ENCODE data around the gene CDS2. TPM values are rescaled to one million over a fixed set of nuclear protein-coding genes. Genes with fewer than 3 reads are reported as not detected.

Gene CDS2
- total RNA-seq, 4 donors from 2014 or later = 26.9 to 60.1 (median 30.3) TPM

- no peak overlapping the region for H3K27ac ChIP-seq
- no peak overlapping the region for H3K4me3 ChIP-seq
- in situ Hi-C loops (cut with MboI; ENCODE audit: low pct_ligation_motif_present in 1 of 4, low pct_unique_long_range_greater_than_20kb in 1 of 4, low sequenced_read_pairs in 3 of 4) = no loop called here
- H3K9me3 ChIP-seq = no peaks in the 10 kb centered on the region
- H3K36me3 ChIP-seq = no peaks in the 10 kb centered on the region
- TF ChIP-seq POLR2A (IDR thresholded peaks at IDR 0.05) = no peak
- TF ChIP-seq EP300 (IDR thresholded peaks at IDR 0.05; ENCODE audit: low read depth) = no peak
- no peak for TF ChIP-seq POLR2AphosphoS5 (IDR thresholded peaks at IDR 0.05)
- TF ChIP-seq, protein P1, sequence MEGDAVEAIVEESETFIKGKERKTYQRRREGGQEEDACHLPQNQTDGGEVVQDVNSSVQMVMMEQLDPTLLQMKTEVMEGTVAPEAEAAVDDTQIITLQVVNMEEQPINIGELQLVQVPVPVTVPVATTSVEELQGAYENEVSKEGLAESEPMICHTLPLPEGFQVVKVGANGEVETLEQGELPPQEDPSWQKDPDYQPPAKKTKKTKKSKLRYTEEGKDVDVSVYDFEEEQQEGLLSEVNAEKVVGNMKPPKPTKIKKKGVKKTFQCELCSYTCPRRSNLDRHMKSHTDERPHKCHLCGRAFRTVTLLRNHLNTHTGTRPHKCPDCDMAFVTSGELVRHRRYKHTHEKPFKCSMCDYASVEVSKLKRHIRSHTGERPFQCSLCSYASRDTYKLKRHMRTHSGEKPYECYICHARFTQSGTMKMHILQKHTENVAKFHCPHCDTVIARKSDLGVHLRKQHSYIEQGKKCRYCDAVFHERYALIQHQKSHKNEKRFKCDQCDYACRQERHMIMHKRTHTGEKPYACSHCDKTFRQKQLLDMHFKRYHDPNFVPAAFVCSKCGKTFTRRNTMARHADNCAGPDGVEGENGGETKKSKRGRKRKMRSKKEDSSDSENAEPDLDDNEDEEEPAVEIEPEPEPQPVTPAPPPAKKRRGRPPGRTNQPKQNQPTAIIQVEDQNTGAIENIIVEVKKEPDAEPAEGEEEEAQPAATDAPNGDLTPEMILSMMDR (IDR thresholded peaks at IDR 0.05) = no peak
- intact Hi-C loops (cut with DNase I; ENCODE audit: low total_unique reads) = no loop called here
- no peaks in the 10 kb centered on the region for H3K27me3 ChIP-seq
- no peak for DNase-seq
- H3K4me1 ChIP-seq = peaks cover 15 to 57% (median 30%) of the 10 kb centered on the region in 4 donors
Observed at GRCh38 chr20:5140195-5140594, 13.4 kb downstream of the CDS2 start.

GRCh38 chr20:5141615-5142014 is 14.8 kb downstream of the CDS2 start:
- no peaks in the 10 kb centered on the region for H3K9me3 ChIP-seq
- no peaks in the 10 kb centered on the region for H3K36me3 ChIP-seq
- no peaks in the 10 kb centered on the region for H3K27me3 ChIP-seq
- peaks cover 10 to 56% (median 31%) of the 10 kb centered on the region in 4 donors for H3K4me1 ChIP-seq
- no peak for DNase-seq
- in situ Hi-C loops (cut with MboI; ENCODE audit: low pct_ligation_motif_present in 1 of 4, low pct_unique_long_range_greater_than_20kb in 1 of 4, low sequenced_read_pairs in 3 of 4) = no loop called here
- 60 to 83% methylated on average over 2 of the region's 2 CpGs for WGBS, 2 donors (ENCODE audit: low coverage in 1 of 2)
- H3K27ac ChIP-seq = no peak overlapping the region
- TF ChIP-seq EP300 (IDR thresholded peaks at IDR 0.05; ENCODE audit: low read depth) (no peak), POLR2AphosphoS5 (IDR thresholded peaks at IDR 0.05) (no peak), POLR2A (IDR thresholded peaks at IDR 0.05) (no peak)
- TF ChIP-seq, protein P1 (IDR thresholded peaks at IDR 0.05) = no peak
- intact Hi-C loops (cut with DNase I; ENCODE audit: low total_unique reads) = no loop called here
- H3K4me3 ChIP-seq = no peak overlapping the region

DNA sequence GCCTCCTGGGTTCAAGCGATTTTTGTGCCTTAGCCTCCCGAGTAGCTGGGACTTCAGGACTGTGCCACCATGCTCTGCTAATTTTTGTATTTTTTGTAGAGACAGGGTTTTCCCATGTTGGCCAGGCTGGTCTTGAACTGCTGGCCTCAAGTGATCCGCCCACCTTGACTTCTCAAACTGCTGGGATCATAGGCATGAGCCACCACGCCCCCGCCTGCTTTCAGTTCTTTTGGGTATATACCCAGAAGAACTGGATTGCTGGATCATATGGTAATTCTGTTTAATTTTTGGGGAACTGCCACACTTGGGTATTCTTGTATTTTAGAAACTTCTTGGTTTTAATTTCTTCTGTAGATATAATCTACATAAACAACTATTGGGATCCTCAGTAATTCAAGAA is 17.0 kb downstream of the CDS2 start:
- H3K27ac ChIP-seq = no peak overlapping the region
- no peaks in the 10 kb centered on the region for H3K36me3 ChIP-seq
- intact Hi-C loops (cut with DNase I; ENCODE audit: low total_unique reads) (no loop called here), in situ Hi-C loops (cut with MboI; ENCODE audit: low pct_ligation_motif_present in 1 of 4, low pct_unique_long_range_greater_than_20kb in 1 of 4, low sequenced_read_pairs in 3 of 4) (no loop called here)
- 88 to 96% methylated on average over 5 of the region's 5 CpGs for WGBS, 2 donors (ENCODE audit: low coverage in 1 of 2)
- DNase-seq = no peak
- no peak overlapping the region for H3K4me3 ChIP-seq
- TF ChIP-seq, protein P1 (IDR thresholded peaks at IDR 0.05) = no peak
- TF ChIP-seq EP300 (IDR thresholded peaks at IDR 0.05; ENCODE audit: low read depth) (no peak), POLR2AphosphoS5 (IDR thresholded peaks at IDR 0.05) (no peak), POLR2A (IDR thresholded peaks at IDR 0.05) (no peak)
- no peaks in the 10 kb centered on the region for H3K27me3 ChIP-seq
- H3K9me3 ChIP-seq = no peaks in the 10 kb centered on the region
- H3K4me1 ChIP-seq = peaks cover 25 to 76% (median 50%) of the 10 kb centered on the region in 4 donors

DNA sequence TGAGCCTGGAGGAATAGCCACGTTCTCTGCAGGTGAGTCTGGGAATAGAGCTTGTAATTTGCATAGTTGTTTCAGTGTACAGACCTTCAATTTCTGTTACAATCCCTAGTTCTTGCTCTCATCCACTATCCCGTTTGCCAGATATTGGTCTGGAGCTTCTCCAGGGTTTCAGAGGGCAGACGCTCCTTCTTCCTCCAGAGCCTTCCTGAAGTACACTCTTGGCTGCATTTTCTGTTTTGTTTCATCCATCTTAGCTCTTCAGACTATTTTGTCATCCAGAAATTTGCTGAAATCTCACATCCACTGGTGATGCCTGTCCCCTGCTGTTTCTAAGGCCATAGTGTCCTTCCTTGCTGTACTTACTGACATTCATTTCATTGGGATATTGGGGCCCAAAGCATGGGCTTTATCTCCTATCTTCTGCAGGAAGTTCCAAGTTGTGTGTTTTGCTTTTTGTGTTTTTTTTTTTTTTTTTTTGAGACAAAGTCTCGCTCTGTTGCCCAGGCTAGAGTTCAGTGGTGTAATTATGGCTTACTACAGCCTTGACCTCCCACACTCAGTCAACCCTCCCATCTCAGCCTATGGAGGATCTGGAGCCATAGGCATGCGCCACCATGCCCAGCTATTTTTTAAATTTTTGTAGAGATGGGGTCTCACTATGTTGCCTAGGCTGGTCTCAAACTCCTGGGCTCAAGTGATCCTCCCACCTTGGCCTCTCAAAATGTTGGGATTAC is 18.7 kb downstream of the CDS2 start:
- Histone ChIP-seq H3K4me3 (no peak overlapping the region), H3K4me1 (peaks cover 37 to 83% (median 57%) of the 10 kb centered on the region in 4 donors), H3K27me3 (no peaks in the 10 kb centered on the region), H3K36me3 (no peaks in the 10 kb centered on the region), H3K27ac (no peak overlapping the region), H3K9me3 (no peaks in the 10 kb centered on the region)
- in situ Hi-C loops (cut with MboI; ENCODE audit: low pct_ligation_motif_present in 1 of 4, low pct_unique_long_range_greater_than_20kb in 1 of 4, low sequenced_read_pairs in 3 of 4) = no loop called here
- TF ChIP-seq, protein P1 (IDR thresholded peaks at IDR 0.05) = no peak
- TF ChIP-seq EP300 (IDR thresholded peaks at IDR 0.05; ENCODE audit: low read depth) (no peak), POLR2AphosphoS5 (IDR thresholded peaks at IDR 0.05) (no peak), POLR2A (IDR thresholded peaks at IDR 0.05) (no peak)
- DNase-seq = no peak
- WGBS, 2 donors (ENCODE audit: low coverage in 1 of 2) = 60 to 77% methylated on average over 3 to 5 of the region's 5 CpGs
- intact Hi-C loops (cut with DNase I; ENCODE audit: low total_unique reads) = no loop called here
